Activated T-cell treated with anti-CD3 and anti-CD28 coated beads, Interleukin-2, amount 50 U/mL, for 24 hours (primary cell): ENCODE data around the gene METTL24.
"Not testable (repeated sequence)": the region's sequence is repeated elsewhere in the genome, so short reads cannot be mapped to it uniquely, and the experiment has no call there.

Source experiments
- DNase-seq: peaks from one replicate; pipeline ENCODE4 v3.0.0-alpha.2; 2020
- H3K27ac Mint-ChIP-seq: 2 replicates; pipeline ENCODE4 v1.8.0; 2020; ENCODE audit warnings: mild to moderate bottlenecking, mixed read lengths
- H3K27me3 Mint-ChIP-seq: 2 replicates; pipeline ENCODE4 v1.8.0; 2020; ENCODE audit warnings: mixed read lengths
- H3K36me3 Mint-ChIP-seq: 2 replicates; pipeline ENCODE4 v1.8.0; 2020; ENCODE audit warnings: low read depth, mixed read lengths
- H3K4me1 Mint-ChIP-seq: 2 replicates; pipeline ENCODE4 v1.8.0; 2020; ENCODE audit warnings: low read depth, mixed read lengths
- H3K4me3 Mint-ChIP-seq: 2 replicates; pipeline ENCODE4 v1.8.0; 2020; ENCODE audit warnings: mild to moderate bottlenecking, moderate library complexity, mixed read lengths
- H3K9me3 Mint-ChIP-seq: 2 replicates; pipeline ENCODE4 v1.8.0; 2020; ENCODE audit warnings: mixed read lengths

METTL24 gene

DNA sequence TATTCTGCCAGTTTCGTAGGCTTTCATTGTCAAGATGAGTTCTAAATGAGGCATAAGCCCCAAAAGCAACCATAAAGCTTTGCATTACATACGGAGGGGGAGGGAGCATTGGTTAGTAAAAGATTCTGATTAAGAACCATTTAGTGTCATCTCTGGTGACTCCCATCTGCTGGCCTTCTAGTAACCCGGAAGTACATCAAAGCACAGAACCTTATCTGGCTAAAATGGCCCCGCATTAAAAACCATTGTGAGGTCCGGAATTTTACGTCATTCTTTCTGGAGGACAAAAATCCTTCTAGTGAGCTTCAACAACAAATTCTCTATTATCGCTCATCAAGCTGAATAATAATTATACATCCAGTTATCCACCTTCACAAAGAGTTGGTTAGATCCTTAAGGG lies 37.8 kb downstream of the METTL24 start:
- Mint-ChIP-seq H3K36me3 (no peaks in the 10 kb centered on the region), H3K9me3 (no peaks in the 10 kb centered on the region), H3K4me1 (no peaks in the 10 kb centered on the region), H3K4me3 (no peak overlapping the region), H3K27ac (no peak overlapping the region), H3K27me3 (no peaks in the 10 kb centered on the region)
- no peak for DNase-seq

DNA sequence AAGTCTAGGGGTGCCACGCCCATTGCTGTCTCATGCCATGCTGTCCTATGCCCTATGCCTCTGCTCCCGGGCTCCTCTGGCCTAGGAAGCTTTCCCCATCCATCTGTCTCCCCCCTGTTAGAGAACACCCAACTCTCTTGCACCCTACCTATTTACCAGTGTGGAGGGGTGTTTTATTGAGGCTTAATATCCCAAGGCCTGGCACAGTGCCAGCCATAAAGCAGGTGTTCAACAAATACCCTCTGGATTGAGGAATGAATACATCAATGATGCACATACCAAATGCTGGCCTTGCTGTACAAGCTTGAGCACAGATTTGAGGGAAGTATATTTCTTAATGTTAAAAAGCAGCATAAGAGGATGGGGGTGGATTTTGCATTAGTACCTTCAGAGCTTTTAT lies 38.3 kb downstream of the METTL24 start:
- no peaks in the 10 kb centered on the region for H3K36me3 Mint-ChIP-seq
- H3K27ac Mint-ChIP-seq, result no peak overlapping the region
- H3K4me1 Mint-ChIP-seq, result no peaks in the 10 kb centered on the region
- no peaks in the 10 kb centered on the region for H3K27me3 Mint-ChIP-seq
- no peak overlapping the region for H3K4me3 Mint-ChIP-seq
- H3K9me3 Mint-ChIP-seq, result no peaks in the 10 kb centered on the region
- no peak for DNase-seq

- H3K36me3 Mint-ChIP-seq, result no peaks in the 10 kb centered on the region
- no peak overlapping the region for H3K27ac Mint-ChIP-seq
- DNase-seq, result no peak
- no peaks in the 10 kb centered on the region for H3K27me3 Mint-ChIP-seq
- no peaks in the 10 kb centered on the region for H3K4me1 Mint-ChIP-seq
- no peak overlapping the region for H3K4me3 Mint-ChIP-seq
- H3K9me3 Mint-ChIP-seq, result no peaks in the 10 kb centered on the region
Measured at GRCh38 chr6:110319381-110319780, 38.8 kb downstream of the METTL24 start.

GRCh38 chr6:110318971-110319370 lies 39.2 kb downstream of the METTL24 start:
- H3K36me3 Mint-ChIP-seq, result no peaks in the 10 kb centered on the region
- no peak overlapping the region for H3K27ac Mint-ChIP-seq
- H3K9me3 Mint-ChIP-seq, result no peaks in the 10 kb centered on the region
- H3K4me1 Mint-ChIP-seq, result no peaks in the 10 kb centered on the region
- DNase-seq, result no peak
- H3K27me3 Mint-ChIP-seq, result no peaks in the 10 kb centered on the region
- H3K4me3 Mint-ChIP-seq, result no peak overlapping the region

DNA sequence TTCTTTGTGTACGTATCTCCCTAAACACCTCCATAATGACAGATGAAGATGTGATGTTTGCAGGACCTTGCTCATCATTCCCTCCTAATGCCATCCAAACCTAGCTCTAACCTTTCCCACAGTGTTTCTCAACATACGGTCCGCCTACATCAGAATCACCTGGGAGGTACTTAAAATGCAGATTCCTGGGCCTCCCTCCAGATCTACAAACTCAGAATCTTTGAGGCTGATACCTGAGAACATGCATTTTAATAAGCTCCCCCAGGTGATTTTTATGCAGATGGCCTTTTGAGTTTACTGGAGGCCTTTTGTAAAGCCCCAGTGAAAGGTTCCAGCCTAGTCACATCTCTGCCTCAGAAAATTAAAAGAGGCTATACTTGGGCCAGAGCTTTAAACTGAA lies 40.5 kb downstream of the METTL24 start:
- no peak for DNase-seq
- no peaks in the 10 kb centered on the region for H3K9me3 Mint-ChIP-seq
- H3K27me3 Mint-ChIP-seq, result peaks cover 3% of the 10 kb centered on the region
- no peaks in the 10 kb centered on the region for H3K4me1 Mint-ChIP-seq
- no peaks in the 10 kb centered on the region for H3K36me3 Mint-ChIP-seq
- H3K27ac Mint-ChIP-seq, result no peak overlapping the region
- H3K4me3 Mint-ChIP-seq, result no peak overlapping the region

DNA sequence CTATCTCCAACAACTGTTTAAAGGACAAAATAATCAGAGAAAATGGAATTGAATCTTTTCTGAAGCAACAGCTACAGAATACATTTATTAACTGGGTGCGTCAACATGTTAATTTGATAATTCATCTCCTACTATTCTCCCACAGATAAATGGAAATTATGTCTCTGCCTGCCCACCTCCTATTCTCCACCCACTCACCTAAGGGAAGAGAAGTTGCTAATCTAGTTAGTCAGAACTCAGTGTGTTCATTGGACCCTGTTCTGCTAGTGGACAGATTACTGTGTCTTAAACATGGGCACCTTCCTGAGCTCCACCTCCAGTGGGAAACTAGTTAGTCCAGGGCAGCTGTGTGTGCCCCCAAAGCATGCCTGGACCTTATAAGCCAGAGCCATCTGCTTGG lies 41.0 kb downstream of the METTL24 start:
- DNase-seq, result no peak
- peaks cover 3% of the 10 kb centered on the region for H3K27me3 Mint-ChIP-seq
- no peak overlapping the region for H3K4me3 Mint-ChIP-seq
- no peak overlapping the region for H3K27ac Mint-ChIP-seq
- no peaks in the 10 kb centered on the region for H3K9me3 Mint-ChIP-seq
- no peaks in the 10 kb centered on the region for H3K4me1 Mint-ChIP-seq
- H3K36me3 Mint-ChIP-seq, result no peaks in the 10 kb centered on the region

GRCh38 chr6:110315869-110316398 lies 42.2 kb downstream of the METTL24 start:
- no peak overlapping the region for H3K27ac Mint-ChIP-seq
- no peaks in the 10 kb centered on the region for H3K36me3 Mint-ChIP-seq
- no peaks in the 10 kb centered on the region for H3K9me3 Mint-ChIP-seq
- no peak for DNase-seq
- peaks cover 3% of the 10 kb centered on the region for H3K27me3 Mint-ChIP-seq
- H3K4me1 Mint-ChIP-seq, result no peaks in the 10 kb centered on the region
- H3K4me3 Mint-ChIP-seq, result no peak overlapping the region

DNA sequence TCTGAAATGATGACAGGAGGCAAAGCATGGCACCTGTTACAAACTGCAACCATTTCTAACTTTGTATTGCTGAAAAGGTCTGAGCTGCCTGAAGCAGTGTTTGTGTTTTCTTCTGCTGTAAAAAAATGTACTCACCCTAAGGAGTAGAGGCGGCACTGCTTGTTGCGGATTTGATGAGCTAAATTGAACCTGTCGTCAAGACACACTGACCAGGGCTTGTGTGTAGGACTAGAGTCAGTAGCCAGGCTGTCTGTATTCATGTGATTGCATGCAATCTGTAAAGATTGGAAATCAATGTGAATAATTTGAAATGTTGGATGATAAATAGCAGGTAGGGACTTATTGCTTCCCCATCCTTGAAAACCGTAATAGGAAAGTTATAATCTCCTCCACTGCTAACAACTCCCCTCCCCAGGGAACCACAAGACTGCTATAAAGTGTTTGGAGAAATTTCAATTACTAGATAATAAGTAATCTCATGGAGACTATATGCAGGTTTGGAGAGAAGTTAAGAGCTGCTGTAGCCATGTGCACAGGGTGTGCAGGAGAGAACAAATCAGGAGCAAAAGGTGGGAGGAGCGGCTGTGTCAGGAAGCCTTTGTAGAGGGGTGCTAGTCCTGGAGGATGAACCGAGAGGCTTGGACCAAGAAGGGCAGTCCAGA lies 42.8 kb downstream of the METTL24 start:
- DNase-seq, result no peak
- Mint-ChIP-seq H3K36me3 (no peaks in the 10 kb centered on the region), H3K4me3 (no peak overlapping the region), H3K4me1 (no peaks in the 10 kb centered on the region), H3K27ac (no peak overlapping the region), H3K27me3 (peaks cover 3% of the 10 kb centered on the region), H3K9me3 (no peaks in the 10 kb centered on the region)

GRCh38 chr6:110310861-110311446 lies 47.2 kb downstream of the METTL24 start:
- Mint-ChIP-seq H3K4me3 (no peak overlapping the region), H3K27me3 (peaks cover 3% of the 10 kb centered on the region), H3K9me3 (peaks cover 8% of the 10 kb centered on the region), H3K4me1 (no peaks in the 10 kb centered on the region), H3K27ac (no peak overlapping the region), H3K36me3 (no peaks in the 10 kb centered on the region)
- DNase-seq, result no peak

- DNase-seq, H3K27ac Mint-ChIP-seq: not testable (repeated sequence)
Measured at GRCh38 chr6:110309432-110309831, 48.7 kb downstream of the METTL24 start.

DNA sequence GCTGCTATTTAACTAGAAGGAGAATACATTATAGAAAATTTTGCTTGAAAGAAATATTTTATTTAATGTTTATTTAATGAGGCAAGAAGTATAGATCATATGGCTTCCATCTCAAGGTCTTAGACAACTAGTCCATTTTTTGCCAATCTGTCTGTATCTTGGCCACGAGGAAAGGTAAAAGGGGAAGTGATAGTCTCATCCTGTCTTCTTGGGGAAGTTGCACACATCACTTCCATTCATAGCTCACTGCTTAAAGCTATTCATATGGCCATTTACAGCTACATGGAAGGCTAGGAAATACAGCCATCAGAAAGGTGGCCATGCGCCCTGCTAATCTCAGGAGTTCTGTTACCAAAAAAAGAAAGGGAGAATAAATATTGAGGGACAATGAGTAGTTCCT lies 50.8 kb downstream of the METTL24 start:
- no peaks in the 10 kb centered on the region for H3K36me3 Mint-ChIP-seq
- no peak overlapping the region for H3K4me3 Mint-ChIP-seq
- DNase-seq, result no peak
- H3K4me1 Mint-ChIP-seq, result no peaks in the 10 kb centered on the region
- peaks cover 8% of the 10 kb centered on the region for H3K9me3 Mint-ChIP-seq
- H3K27me3 Mint-ChIP-seq, result peaks cover 9% of the 10 kb centered on the region
- no peak overlapping the region for H3K27ac Mint-ChIP-seq

More at GRCh38 chr6:110309432-110309831, 48.7 kb downstream of the METTL24 start:
- not testable (repeated sequence) for H3K4me1 Mint-ChIP-seq, H3K9me3 Mint-ChIP-seq, H3K4me3 Mint-ChIP-seq, H3K27me3 Mint-ChIP-seq, H3K36me3 Mint-ChIP-seq

GRCh38 chr6:110305832-110306231 lies 52.3 kb downstream of the METTL24 start:
- H3K36me3 Mint-ChIP-seq, H3K9me3 Mint-ChIP-seq, H3K4me3 Mint-ChIP-seq, DNase-seq, H3K27ac Mint-ChIP-seq, H3K4me1 Mint-ChIP-seq, H3K27me3 Mint-ChIP-seq: not testable (repeated sequence)

DNA sequence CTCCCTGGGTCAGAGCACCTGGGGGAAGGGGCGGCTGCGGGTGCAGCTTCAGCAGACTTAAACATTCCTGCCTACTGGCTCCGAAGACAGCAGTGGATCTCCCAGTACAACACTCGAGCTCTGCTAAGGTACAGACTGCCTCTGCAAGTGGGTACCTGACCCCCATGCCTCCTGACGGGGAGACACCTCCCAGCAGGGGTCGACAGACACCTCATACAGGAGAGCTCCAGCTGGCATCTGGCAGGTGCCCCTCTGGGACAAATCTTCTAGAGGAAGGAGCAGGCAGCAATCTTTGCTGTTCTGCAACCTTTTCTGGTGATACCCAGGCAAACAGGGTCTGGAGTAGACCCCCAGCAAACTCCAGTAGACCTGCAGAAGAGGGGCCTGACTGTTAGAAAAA lies 54.5 kb downstream of the METTL24 start:
- not testable (repeated sequence) for H3K36me3 Mint-ChIP-seq, H3K4me1 Mint-ChIP-seq, H3K27ac Mint-ChIP-seq, DNase-seq, H3K9me3 Mint-ChIP-seq, H3K4me3 Mint-ChIP-seq
- H3K27me3 Mint-ChIP-seq, result peaks cover 16% of the 10 kb centered on the region

DNA sequence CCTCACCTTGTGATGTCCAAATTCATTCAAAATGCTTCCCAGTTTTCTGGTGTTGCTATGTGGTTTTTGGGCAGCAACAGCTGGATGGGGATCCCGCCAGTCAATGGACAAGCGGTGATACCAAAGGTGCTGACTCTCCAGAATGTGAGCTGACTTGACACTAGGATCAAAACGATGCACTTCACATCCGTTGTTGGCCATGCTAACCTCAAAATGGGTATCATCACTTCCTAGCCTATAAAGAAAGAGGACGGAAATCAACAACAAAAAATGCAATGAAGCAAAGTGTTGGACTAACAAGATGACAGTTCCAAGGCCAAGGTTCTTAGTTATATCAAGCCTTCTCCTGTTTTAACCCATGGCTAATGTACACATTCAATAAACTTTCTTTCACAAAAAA lies 59.2 kb downstream of the METTL24 start:
- no peaks in the 10 kb centered on the region for H3K9me3 Mint-ChIP-seq
- no peak overlapping the region for H3K27ac Mint-ChIP-seq
- no peaks in the 10 kb centered on the region for H3K36me3 Mint-ChIP-seq
- H3K27me3 Mint-ChIP-seq, result peaks cover 44% of the 10 kb centered on the region
- H3K4me3 Mint-ChIP-seq, result no peak overlapping the region
- DNase-seq, result no peak
- peaks cover 22% of the 10 kb centered on the region for H3K4me1 Mint-ChIP-seq

DNA sequence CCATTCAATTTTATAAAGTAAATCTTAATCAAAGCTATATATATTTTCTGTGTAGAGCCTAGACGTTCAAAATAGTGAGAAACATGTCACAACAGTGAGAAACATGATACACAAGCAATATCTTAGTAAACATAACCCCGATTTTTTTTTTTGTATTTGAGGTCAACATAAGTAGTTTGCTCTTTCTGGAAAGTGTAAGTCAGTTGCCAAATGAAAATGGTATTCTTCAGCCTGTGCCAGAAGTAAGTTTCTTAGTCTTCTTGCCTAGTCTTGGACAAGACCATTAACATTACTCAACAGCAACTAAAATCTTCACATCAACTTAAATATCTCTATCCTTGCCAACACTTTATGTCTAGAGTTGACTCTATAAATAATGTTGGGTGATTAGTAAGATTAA lies 59.7 kb downstream of the METTL24 start:
- Mint-ChIP-seq H3K9me3 (no peaks in the 10 kb centered on the region), H3K4me1 (peaks cover 22% of the 10 kb centered on the region), H3K27ac (no peak overlapping the region), H3K27me3 (peaks cover 46% of the 10 kb centered on the region), H3K4me3 (no peak overlapping the region), H3K36me3 (no peaks in the 10 kb centered on the region)
- no peak for DNase-seq
